DND-41 (cell line): ENCODE results near the gene SPEM2.

Source experiments
- ATAC-seq: fragments of 200-7000 bp; cut with Tn5 transposase; 3 replicates; pipeline ENCODE4 v1.9.1; 2021; ENCODE audit warnings: low read depth; ENCODE audit not compliant: insufficient read depth
- DNase-seq: peaks from one replicate; pipeline ENCODE4 v3.0.0-alpha.2; 2020
- H2AFZ ChIP-seq: 2 replicates; pipeline ENCODE4 v1.6.0; 2012; ENCODE audit warnings: low read depth, low read length
- H3K27ac ChIP-seq: 2 replicates; pipeline ENCODE4 v1.5.1; 2012; ENCODE audit warnings: low read length, inconsistent platforms
- H3K27me3 ChIP-seq: fragments of 200-600 bp; sonication (generic); 2 replicates; pipeline ENCODE4 v1.6.0; 2012; ENCODE audit warnings: low read length, mild to moderate bottlenecking, inconsistent platforms; ENCODE audit not compliant: insufficient read depth, poor library complexity
- H3K36me3 ChIP-seq: 2 replicates; pipeline ENCODE4 v1.5.1; 2012; ENCODE audit warnings: low read length, inconsistent platforms; ENCODE audit not compliant: insufficient read depth
- H3K4me1 ChIP-seq: 2 replicates; pipeline ENCODE4 v1.5.1; 2012; ENCODE audit warnings: mild to moderate bottlenecking, low read length; ENCODE audit not compliant: insufficient read depth
- H3K4me2 ChIP-seq: 2 replicates; pipeline ENCODE4 v1.6.0; 2012; ENCODE audit warnings: mild to moderate bottlenecking, moderate library complexity, low read length, inconsistent platforms; ENCODE audit not compliant: insufficient read depth
- H3K4me3 ChIP-seq, 2 experiments: fragments of 200-600 bp in 1 of 2; shearing (Covaris generic) in 1 of 2; 2 replicates each; pipeline ENCODE4 v1.5.1; 2012 to 2016; ENCODE audit warnings: inconsistent platforms in 2 of 2, low read length in 2 of 2, mild to moderate bottlenecking in 2 of 2, low read depth in 1 of 2, moderate library complexity in 1 of 2
- H3K79me2 ChIP-seq: 2 replicates; pipeline ENCODE4 v1.6.0; 2012; ENCODE audit warnings: low read length, inconsistent platforms; ENCODE audit not compliant: insufficient read depth
- H3K9ac ChIP-seq: 2 replicates; pipeline ENCODE4 v1.6.0; 2012; ENCODE audit warnings: low read depth, mild to moderate bottlenecking, inconsistent platforms, low read length, moderate library complexity
- H3K9me3 ChIP-seq: 2 replicates; pipeline ENCODE4 v1.5.1; 2012; ENCODE audit warnings: low read length, moderate library complexity, mild to moderate bottlenecking, inconsistent platforms; ENCODE audit not compliant: insufficient read depth, severe bottlenecking
- H4K20me1 ChIP-seq: 2 replicates; pipeline ENCODE4 v1.6.0; 2012; ENCODE audit warnings: low read length; ENCODE audit not compliant: insufficient read depth
- CTCF ChIP-seq: IDR thresholded peaks from 2 replicates; pipeline ENCODE4 v1.5.1; 2012; ENCODE audit warnings: borderline replicate concordance, low read length, moderate library complexity, mild to moderate bottlenecking; ENCODE audit not compliant: poor library complexity, severe bottlenecking; ENCODE audit errors: extremely low read depth
- EZH2 ChIP-seq: IDR thresholded peaks from 3 replicates; pipeline ENCODE4 v1.6.1; 2012; ENCODE audit warnings: borderline replicate concordance, low read depth, mild to moderate bottlenecking, moderate library complexity, low read length, inconsistent platforms; ENCODE audit not compliant: severe bottlenecking

The SPEM2 gene

GRCh38 chr17:7440113-7440833 is 14.9 kb downstream of the SPEM2 start:
- no peak overlapping the region for H3K4me2 ChIP-seq
- peaks cover 15% of the 10 kb centered on the region for H3K79me2 ChIP-seq
- H3K36me3 ChIP-seq: peaks cover 4% of the 10 kb centered on the region; the same call in 1 of the 2 replicates
- no peaks in the 10 kb centered on the region for H3K9me3 ChIP-seq
- DNase-seq: no peak
- no peak for ATAC-seq
- H3K27ac ChIP-seq: no peak overlapping the region
- no peaks in the 10 kb centered on the region for H4K20me1 ChIP-seq
- H3K4me3 ChIP-seq: no peak overlapping the region
- no peaks in the 10 kb centered on the region for H3K27me3 ChIP-seq
- peaks cover 26% of the 10 kb centered on the region for H3K4me1 ChIP-seq
- no peak overlapping the region for H2AFZ ChIP-seq
- H3K9ac ChIP-seq: no peak overlapping the region
- TF ChIP-seq EZH2: no peak
- no peak for TF ChIP-seq CTCF

- peaks cover 4% of the 10 kb centered on the region; the same call in 1 of the 2 replicates for H3K36me3 ChIP-seq
- H4K20me1 ChIP-seq: no peaks in the 10 kb centered on the region
- no peak overlapping the region for H3K4me3 ChIP-seq
- no peaks in the 10 kb centered on the region for H3K9me3 ChIP-seq
- peaks cover 10% of the 10 kb centered on the region for H3K79me2 ChIP-seq
- peaks cover 23% of the 10 kb centered on the region for H3K4me1 ChIP-seq
- peaks cover 2% of the 10 kb centered on the region for H3K27me3 ChIP-seq
- no peak overlapping the region for H2AFZ ChIP-seq
- TF ChIP-seq CTCF (no peak), EZH2 (no peak)
- DNase-seq: no peak
- H3K27ac ChIP-seq: no peak overlapping the region
- no peak overlapping the region for H3K4me2 ChIP-seq
- H3K9ac ChIP-seq: no peak overlapping the region
- no peak for ATAC-seq
Observed at GRCh38 chr17:7440834-7441195, 15.4 kb downstream of the SPEM2 start.

GRCh38 chr17:7441266-7441665 is 15.8 kb downstream of the SPEM2 start:
- H3K79me2 ChIP-seq: peaks cover 5% of the 10 kb centered on the region
- H3K27me3 ChIP-seq: peaks cover 2% of the 10 kb centered on the region
- no peak overlapping the region for H3K4me3 ChIP-seq
- TF ChIP-seq CTCF (no peak), EZH2 (no peak)
- peaks cover 19% of the 10 kb centered on the region for H3K4me1 ChIP-seq
- H3K9me3 ChIP-seq: no peaks in the 10 kb centered on the region
- no peak overlapping the region for H3K27ac ChIP-seq
- peaks cover 3% of the 10 kb centered on the region; the same call in 1 of the 2 replicates for H3K36me3 ChIP-seq
- no peak for DNase-seq
- no peaks in the 10 kb centered on the region for H4K20me1 ChIP-seq
- no peak overlapping the region for H3K9ac ChIP-seq
- H2AFZ ChIP-seq: no peak overlapping the region
- H3K4me2 ChIP-seq: no peak overlapping the region
- ATAC-seq: no peak
